Fibroblast of mammary gland (primary cell): ENCODE measurements around the gene CC2D1A.

ENCODE experiments used
- DNase-seq: peaks from one replicate; pipeline ENCODE4 v3.0.0-alpha.2; 2010; ENCODE audit warnings: low read depth
- H3K4me3 ChIP-seq: 2 replicates; pipeline ENCODE4 v1.5.1; 2011; ENCODE audit warnings: low read depth, mild to moderate bottlenecking, low read length, moderate library complexity; ENCODE audit not compliant: control insufficient read depth
- TF ChIP-seq, protein P1 (sequence below): conservative IDR thresholded peaks from 2 replicates; pipeline ENCODE4 v1.5.1; 2011; ENCODE audit warnings: low read depth, low read length, inconsistent platforms; ENCODE audit not compliant: control insufficient read depth, insufficient read depth

CC2D1A gene

DNA sequence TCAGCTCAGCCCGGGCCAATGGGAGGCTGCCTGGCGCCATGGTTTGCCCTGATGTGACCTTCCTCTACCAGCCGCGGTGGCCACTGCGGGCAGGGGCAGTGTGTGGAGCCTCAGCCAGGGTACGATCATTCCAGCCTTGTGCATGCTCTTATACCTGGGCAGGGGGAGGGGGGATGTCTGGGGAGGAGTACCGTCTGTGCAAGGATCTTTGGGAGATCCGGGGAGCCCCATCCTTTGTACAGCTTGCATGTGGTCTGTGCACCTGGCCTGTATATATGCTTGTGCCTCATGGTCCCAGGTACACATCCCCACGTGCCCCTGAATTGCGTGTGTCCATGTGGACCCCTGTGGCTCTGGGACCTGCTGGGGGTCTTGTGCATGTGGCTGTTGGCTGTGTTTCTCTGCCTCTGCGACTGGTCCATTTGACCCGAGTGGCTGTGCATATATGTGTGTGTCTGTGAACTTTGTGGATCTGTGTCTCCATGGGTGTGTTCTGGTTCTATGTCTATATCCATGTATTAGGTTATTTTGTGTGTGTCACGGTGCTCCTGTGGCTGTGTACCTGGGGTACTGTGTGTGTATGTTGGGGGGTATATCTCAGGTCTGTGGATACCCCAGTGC lies 41.8 kb upstream of the CC2D1A start:
- TF ChIP-seq, protein P1, sequence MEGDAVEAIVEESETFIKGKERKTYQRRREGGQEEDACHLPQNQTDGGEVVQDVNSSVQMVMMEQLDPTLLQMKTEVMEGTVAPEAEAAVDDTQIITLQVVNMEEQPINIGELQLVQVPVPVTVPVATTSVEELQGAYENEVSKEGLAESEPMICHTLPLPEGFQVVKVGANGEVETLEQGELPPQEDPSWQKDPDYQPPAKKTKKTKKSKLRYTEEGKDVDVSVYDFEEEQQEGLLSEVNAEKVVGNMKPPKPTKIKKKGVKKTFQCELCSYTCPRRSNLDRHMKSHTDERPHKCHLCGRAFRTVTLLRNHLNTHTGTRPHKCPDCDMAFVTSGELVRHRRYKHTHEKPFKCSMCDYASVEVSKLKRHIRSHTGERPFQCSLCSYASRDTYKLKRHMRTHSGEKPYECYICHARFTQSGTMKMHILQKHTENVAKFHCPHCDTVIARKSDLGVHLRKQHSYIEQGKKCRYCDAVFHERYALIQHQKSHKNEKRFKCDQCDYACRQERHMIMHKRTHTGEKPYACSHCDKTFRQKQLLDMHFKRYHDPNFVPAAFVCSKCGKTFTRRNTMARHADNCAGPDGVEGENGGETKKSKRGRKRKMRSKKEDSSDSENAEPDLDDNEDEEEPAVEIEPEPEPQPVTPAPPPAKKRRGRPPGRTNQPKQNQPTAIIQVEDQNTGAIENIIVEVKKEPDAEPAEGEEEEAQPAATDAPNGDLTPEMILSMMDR, result no peak
- DNase-seq, result no peak

GRCh38 chr19:13864667-13865570 lies 41.1 kb upstream of the CC2D1A start:
- peak overlapping the region; percentile 25 for H3K4me3 ChIP-seq
- DNase-seq, result no peak
- TF ChIP-seq, protein P1, result no peak

More for the DNA sequence above, 41.8 kb upstream of the CC2D1A start:
- H3K4me3 ChIP-seq, result no peak overlapping the region

- DNase-seq, result no peak
- peak overlapping the region; percentile 36 for H3K4me3 ChIP-seq
- TF ChIP-seq, protein P1, result no peak
These were observed 40.2 kb upstream of the CC2D1A start for GRCh38 chr19:13865571-13866462.

- TF ChIP-seq, protein P1, result no peak
- no peak for DNase-seq
- no peak overlapping the region for H3K4me3 ChIP-seq
These were observed 39.4 kb upstream of the CC2D1A start for GRCh38 chr19:13866463-13867046.

DNA sequence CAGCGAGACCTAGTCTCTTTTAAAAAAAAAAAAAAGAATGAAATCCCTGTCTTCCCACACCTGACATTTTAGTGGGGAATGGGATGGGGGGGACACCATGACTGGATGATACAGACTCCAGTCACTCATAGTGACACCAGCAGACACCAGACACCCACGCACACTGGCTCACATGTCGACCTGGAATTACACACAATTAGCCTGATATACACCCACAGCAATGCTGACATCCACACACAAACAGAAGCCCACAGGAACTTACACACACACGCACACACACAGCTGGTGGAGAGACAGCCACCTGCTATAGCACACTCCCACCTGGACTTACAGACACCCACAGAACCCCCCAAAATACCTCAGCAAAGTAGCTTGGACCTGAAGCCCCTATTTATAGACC lies 37.3 kb upstream of the CC2D1A start:
- DNase-seq, result no peak
- H3K4me3 ChIP-seq, result no peak overlapping the region
- TF ChIP-seq, protein P1, result no peak

DNA sequence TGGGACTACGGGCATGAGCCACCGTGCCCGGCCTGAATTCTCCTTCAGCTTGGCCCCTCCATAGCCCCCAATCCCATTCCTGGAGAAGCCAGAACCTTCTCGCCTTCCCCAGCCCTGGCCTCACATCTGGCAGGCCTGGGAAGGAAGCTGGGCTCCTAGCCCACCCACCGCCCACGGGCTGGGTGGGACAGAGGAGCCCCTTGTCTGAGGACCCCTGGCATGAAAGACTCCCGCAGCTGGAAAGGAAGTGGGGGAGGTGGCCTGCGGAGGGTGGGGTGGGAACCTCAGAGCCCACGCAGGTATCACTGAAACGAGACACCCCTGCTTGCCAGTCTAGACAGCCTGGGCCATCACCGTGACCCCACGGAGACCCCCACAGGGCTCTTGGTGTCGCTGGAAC lies 36.7 kb upstream of the CC2D1A start:
- no peak overlapping the region for H3K4me3 ChIP-seq
- TF ChIP-seq, protein P1, result no peak
- no peak for DNase-seq
